ENCODE data around the gene UBASH3A. TPM values are rescaled to one million over a fixed set of nuclear protein-coding genes. Genes with fewer than 3 reads are reported as not detected.

UBASH3A gene
- total RNA-seq, 1 donor = not detected

GRCh38 chr21:42419845-42420244 lies 16.1 kb downstream of the UBASH3A start:
- TF ChIP-seq CTCF (IDR thresholded peaks at IDR 0.05; ENCODE audit: insufficient read depth, low read depth, low read length) = no peak
- DNase-seq (ENCODE audit: low read depth) = no peak
- no peak overlapping the region for H3K4me3 ChIP-seq (ENCODE audit: low read depth, low read length)

GRCh38 chr21:42421018-42421793 lies 17.5 kb downstream of the UBASH3A start:
- no peak overlapping the region for H3K4me3 ChIP-seq (ENCODE audit: low read depth, low read length)
- TF ChIP-seq CTCF (IDR thresholded peaks at IDR 0.05; ENCODE audit: insufficient read depth, low read depth, low read length) = no peak
- no peak for DNase-seq (ENCODE audit: low read depth)

GRCh38 chr21:42423197-42423675 lies 19.5 kb downstream of the UBASH3A start:
- no peak overlapping the region for H3K4me3 ChIP-seq (ENCODE audit: low read depth, low read length)
- DNase-seq (ENCODE audit: low read depth) = no peak
- TF ChIP-seq CTCF (IDR thresholded peaks at IDR 0.05; ENCODE audit: insufficient read depth, low read depth, low read length) = no peak

GRCh38 chr21:42423685-42424084 lies 20.0 kb downstream of the UBASH3A start:
- TF ChIP-seq CTCF (IDR thresholded peaks at IDR 0.05; ENCODE audit: insufficient read depth, low read depth, low read length) = no peak
- no peak overlapping the region for H3K4me3 ChIP-seq (ENCODE audit: low read depth, low read length)
- DNase-seq (ENCODE audit: low read depth) = no peak

- no peak for TF ChIP-seq CTCF (IDR thresholded peaks at IDR 0.05; ENCODE audit: insufficient read depth, low read depth, low read length)
- DNase-seq (ENCODE audit: low read depth) = no peak
- H3K4me3 ChIP-seq (ENCODE audit: low read depth, low read length) = no peak overlapping the region
Measured at GRCh38 chr21:42424914-42425541, 21.3 kb downstream of the UBASH3A start.

GRCh38 chr21:42425591-42425990 lies 21.9 kb downstream of the UBASH3A start:
- no peak for DNase-seq (ENCODE audit: low read depth)
- TF ChIP-seq CTCF (IDR thresholded peaks at IDR 0.05; ENCODE audit: insufficient read depth, low read depth, low read length) = no peak
- H3K4me3 ChIP-seq (ENCODE audit: low read depth, low read length) = no peak overlapping the region

All from fibroblast of villous mesenchyme (primary cell).